Mucosa of descending colon (tissue), 3 donors: ENCODE measurements around the gene SLC25A27. TPM values are rescaled to one million over a fixed set of nuclear protein-coding genes. Genes with fewer than 3 reads are reported as not detected.

Experiments used
- ATAC-seq: fragments of 200-7000 bp; cut with Tn5 transposase; one replicate; pipeline ENCODE4 v1.9.1; 2020; ENCODE audit warnings: mild to moderate bottlenecking, moderate library complexity
- DNase-seq, 3 donors: peaks; one replicate each; pipeline ENCODE4 v3.0.0-alpha.2; 2020
- H3K36me3 ChIP-seq: fragments of 200-600 bp; one replicate; pipeline ENCODE4 v1.8.0; 2021; ENCODE audit warnings: low read depth, mild to moderate bottlenecking
- H3K4me1 ChIP-seq: fragments of 200-600 bp; one replicate; pipeline ENCODE4 v1.8.0; 2021; ENCODE audit warnings: low read depth, mild to moderate bottlenecking
- H3K4me3 ChIP-seq: fragments of 200-600 bp; one replicate; pipeline ENCODE4 v1.8.0; 2021; ENCODE audit warnings: mild to moderate bottlenecking
- H3K9me3 ChIP-seq: fragments of 200-600 bp; one replicate; pipeline ENCODE4 v1.8.0; 2021; ENCODE audit warnings: mild to moderate bottlenecking
- CTCF ChIP-seq: fragments of 200-600 bp; IDR thresholded peaks from one replicate; pipeline ENCODE4 v1.8.0; 2022; ENCODE audit warnings: antibody characterized with exemption, mild to moderate bottlenecking
- intact Hi-C, 2 donors: fragments of 100-400 bp; cut with DNase I in 1 of 2; cut with micrococcal nuclease in 1 of 2; formaldehyde crosslinking; loops; one replicate each; pipeline versions ENCODE4 v1.11.0 to v1.11.1; 2022; cut with DNase I, micrococcal nuclease
- total RNA-seq, 3 donors: library from RNA; stranded (reverse); fragmentation: NEBNext Ultra II Directional in 2 of 3; extraction: Animal tissue kit (Norgen Biotek cat#: 25700) in 2 of 3; gene quantifications; one replicate each; pipeline versions ENCODE4 v1.2.1 to v1.2.4, GENCODE V29; 2021 to 2023
- donor health status: DM: no; HTN: no; CAD: no; lungs with moderate emphysema.
- donor health status: DM: no; HTN: no; CAD: no.
- donor health status: DM: no; HTN: yes; CAD: no.

The SLC25A27 gene
- total RNA-seq, 3 donors from 2014 or later: 12.8 to 19.5 (median 19.4) TPM

- ATAC-seq (no peak), DNase-seq (no peak)
- Histone ChIP-seq H3K9me3 (no peaks in the 10 kb centered on the region), H3K36me3 (no peaks in the 10 kb centered on the region), H3K4me1 (no peaks in the 10 kb centered on the region), H3K4me3 (no peak overlapping the region)
- intact Hi-C loops: no loop called here
- no peak for TF ChIP-seq CTCF
These were observed 34.0 kb upstream of the SLC25A27 start for GRCh38 chr6:46618726-46619125.

- Histone ChIP-seq H3K36me3 (no peaks in the 10 kb centered on the region), H3K4me1 (peaks cover 4% of the 10 kb centered on the region), H3K9me3 (no peaks in the 10 kb centered on the region), H3K4me3 (no peak overlapping the region)
- intact Hi-C loops: loop anchor here in 1 of 2 donors (5.0 kb wide), 1 partner anchor 209 kb away; no protein-coding TSS in a partner anchor
- DNase-seq (peak in 1 of 3 donors; percentile 40), ATAC-seq (no peak)
- TF ChIP-seq CTCF: peak; percentile 25
These were observed 26.4 kb upstream of the SLC25A27 start for GRCh38 chr6:46626228-46626909.

- peaks cover 4% of the 10 kb centered on the region for H3K4me1 ChIP-seq
- H3K36me3 ChIP-seq: no peaks in the 10 kb centered on the region
- no peak for TF ChIP-seq CTCF
- ATAC-seq (no peak), DNase-seq (no peak)
- intact Hi-C loops: loop anchor here in 1 of 2 donors (5.0 kb wide), 1 partner anchor 210 kb away; no protein-coding TSS in a partner anchor
- no peaks in the 10 kb centered on the region for H3K9me3 ChIP-seq
- no peak overlapping the region for H3K4me3 ChIP-seq
These were observed 25.8 kb upstream of the SLC25A27 start for GRCh38 chr6:46626976-46627375.

- no peak for ATAC-seq
- intact Hi-C loops: loop anchor here in 1 of 2 donors (5.0 kb wide), 1 partner anchor 211 kb away; no protein-coding TSS in a partner anchor
- TF ChIP-seq CTCF: no peak
- Histone ChIP-seq H3K4me3 (no peak overlapping the region), H3K36me3 (no peaks in the 10 kb centered on the region), H3K4me1 (peaks cover 4% of the 10 kb centered on the region), H3K9me3 (no peaks in the 10 kb centered on the region)
- DNase-seq: no peak
These were observed 24.3 kb upstream of the SLC25A27 start for GRCh38 chr6:46628498-46628897.

GRCh38 chr6:46628976-46629375, 23.8 kb upstream of the SLC25A27 start:
- ATAC-seq (no peak), DNase-seq (no peak)
- Histone ChIP-seq H3K36me3 (no peaks in the 10 kb centered on the region), H3K4me3 (no peak overlapping the region), H3K4me1 (peaks cover 4% of the 10 kb centered on the region), H3K9me3 (no peaks in the 10 kb centered on the region)
- no peak for TF ChIP-seq CTCF
- intact Hi-C loops: loop anchor here in 1 of 2 donors (5.0 kb wide), 1 partner anchor 212 kb away; no protein-coding TSS in a partner anchor
